Measurements from ENCODE around the gene FNBP1.
A peak's percentile ranks its signal among the peaks of the same experiment; 100 is the strongest.
"Not testable (repeated sequence)": the region's sequence is repeated elsewhere in the genome, so short reads cannot be mapped to it uniquely, and the experiment has no call there.

The FNBP1 gene

DNA sequence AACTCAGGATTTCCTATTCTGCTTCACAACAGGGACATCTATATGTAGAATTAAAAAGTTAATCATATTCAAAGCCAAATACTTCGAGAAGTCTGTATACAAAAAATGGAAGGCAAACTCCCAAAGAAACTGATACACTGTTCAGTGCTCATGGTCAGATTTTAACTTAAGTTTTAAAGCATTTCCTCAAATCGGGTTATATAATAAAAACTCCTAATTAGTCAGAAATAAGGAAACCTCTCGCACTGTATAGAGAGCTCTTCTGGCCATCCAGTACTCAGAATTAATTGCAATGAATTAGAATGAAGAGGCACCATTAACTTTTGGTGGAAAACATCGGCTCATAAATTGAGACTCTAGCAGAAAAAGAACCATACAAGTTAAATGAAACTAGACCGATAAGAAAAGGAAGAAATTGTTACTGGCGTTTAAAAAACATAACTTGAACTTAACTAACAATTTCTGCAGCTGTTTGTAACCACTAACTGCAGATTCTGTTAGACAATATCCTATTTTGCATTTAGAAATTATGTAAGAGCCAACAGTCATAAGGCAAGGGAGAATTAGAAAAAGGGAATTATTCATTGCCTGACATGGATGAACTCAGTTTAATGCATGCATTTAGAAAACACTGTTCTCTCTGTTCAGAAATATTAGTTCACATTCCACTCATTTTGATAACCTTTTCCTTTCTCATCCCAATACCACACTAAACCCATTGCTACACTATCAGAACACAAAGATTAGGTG, 96.6 kb downstream of the FNBP1 start:
- DNase-seq = no peak

- peak; percentile 63 for DNase-seq
Measured at GRCh38 chr9:129945314-129945713, 97.7 kb downstream of the FNBP1 start.

DNA sequence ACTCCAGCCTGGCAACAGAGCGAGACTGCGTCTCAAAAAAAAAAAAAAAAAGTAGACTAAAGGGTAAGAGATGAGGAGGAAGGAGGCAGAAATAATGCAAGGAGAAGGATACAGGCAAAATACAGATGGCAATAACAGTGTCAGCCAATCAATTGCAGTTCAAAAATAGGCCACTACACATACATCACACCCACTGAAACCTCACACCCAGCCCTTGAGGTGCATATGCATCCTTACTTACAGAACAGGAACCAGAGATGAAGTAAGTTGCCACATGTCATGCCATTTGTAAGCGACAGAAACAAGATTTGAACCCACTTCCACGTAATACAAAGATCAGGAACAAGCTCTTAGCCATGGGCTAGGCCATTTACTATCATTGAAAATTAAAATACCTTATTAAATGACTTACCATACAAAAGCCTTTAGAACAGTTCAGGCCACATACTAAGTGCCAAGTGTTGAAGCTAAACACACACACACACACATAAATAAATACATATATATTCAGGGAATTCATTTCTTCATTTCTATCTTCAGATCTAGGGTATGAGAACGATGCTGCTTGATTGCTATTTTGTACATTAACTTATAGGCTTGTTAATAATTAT, 98.4 kb downstream of the FNBP1 start:
- DNase-seq = peak; percentile 84

GRCh38 chr9:129939431-129939830, 103.6 kb downstream of the FNBP1 start:
- DNase-seq = no peak

- DNase-seq = no peak
Measured at GRCh38 chr9:129938291-129938979, 104.6 kb downstream of the FNBP1 start.

- not testable (repeated sequence) for DNase-seq
Measured at GRCh38 chr9:129937879-129938278, 105.1 kb downstream of the FNBP1 start.

DNA sequence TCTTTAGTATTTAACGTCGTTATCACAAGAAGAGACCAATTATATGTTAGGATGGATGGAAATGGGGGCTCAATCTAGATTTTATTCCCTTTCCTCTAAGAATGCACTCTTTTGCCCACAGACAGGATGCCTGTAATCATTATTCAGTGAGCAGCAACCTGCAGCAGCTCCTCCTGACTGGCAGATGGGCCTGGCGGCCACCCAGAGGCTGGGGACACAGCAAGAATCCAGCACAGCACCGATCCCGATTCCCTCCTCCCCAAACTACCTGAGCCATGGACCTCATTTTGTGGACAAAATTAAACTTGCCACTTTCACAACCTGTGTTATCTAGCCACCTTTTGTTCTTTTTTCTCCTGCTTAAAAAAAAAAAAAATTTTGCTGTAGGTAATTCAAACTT, 106.8 kb downstream of the FNBP1 start:
- no peak for DNase-seq

GRCh38 chr9:129934780-129935179, 108.2 kb downstream of the FNBP1 start:
- no peak for DNase-seq

DNA sequence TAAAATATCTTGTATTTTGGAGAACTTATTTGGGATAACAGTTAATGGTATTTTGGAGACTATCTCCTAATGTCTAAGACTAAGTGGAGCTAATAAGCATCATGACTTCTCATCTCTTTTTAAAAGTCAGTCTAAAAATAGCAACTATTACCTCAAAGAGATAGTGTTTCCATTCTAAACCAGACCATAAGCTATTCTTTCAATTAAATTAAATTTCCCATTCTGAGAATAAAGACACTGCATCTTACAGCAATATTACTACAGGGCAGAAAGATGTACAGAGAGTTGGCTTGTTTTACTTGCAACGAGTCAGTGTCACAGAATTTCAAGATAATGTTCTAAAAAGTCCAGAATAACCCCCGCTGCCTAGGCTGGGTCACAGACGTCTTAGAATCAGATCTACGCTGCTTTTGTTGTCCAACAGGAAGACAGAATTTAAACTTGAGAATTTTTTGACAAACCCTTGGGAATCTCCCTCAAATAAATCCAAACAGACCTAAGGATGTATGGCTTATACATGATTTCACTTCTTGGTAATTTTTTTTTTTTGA, 108.9 kb downstream of the FNBP1 start:
- no peak for DNase-seq

- no peak for DNase-seq
Measured at GRCh38 chr9:129933185-129934040, 109.6 kb downstream of the FNBP1 start.

GRCh38 chr9:129932303-129933151, 110.5 kb downstream of the FNBP1 start:
- DNase-seq = peak; percentile 39

GRCh38 chr9:129930743-129931142, 112.2 kb downstream of the FNBP1 start:
- peak; percentile 67 for DNase-seq

DNA sequence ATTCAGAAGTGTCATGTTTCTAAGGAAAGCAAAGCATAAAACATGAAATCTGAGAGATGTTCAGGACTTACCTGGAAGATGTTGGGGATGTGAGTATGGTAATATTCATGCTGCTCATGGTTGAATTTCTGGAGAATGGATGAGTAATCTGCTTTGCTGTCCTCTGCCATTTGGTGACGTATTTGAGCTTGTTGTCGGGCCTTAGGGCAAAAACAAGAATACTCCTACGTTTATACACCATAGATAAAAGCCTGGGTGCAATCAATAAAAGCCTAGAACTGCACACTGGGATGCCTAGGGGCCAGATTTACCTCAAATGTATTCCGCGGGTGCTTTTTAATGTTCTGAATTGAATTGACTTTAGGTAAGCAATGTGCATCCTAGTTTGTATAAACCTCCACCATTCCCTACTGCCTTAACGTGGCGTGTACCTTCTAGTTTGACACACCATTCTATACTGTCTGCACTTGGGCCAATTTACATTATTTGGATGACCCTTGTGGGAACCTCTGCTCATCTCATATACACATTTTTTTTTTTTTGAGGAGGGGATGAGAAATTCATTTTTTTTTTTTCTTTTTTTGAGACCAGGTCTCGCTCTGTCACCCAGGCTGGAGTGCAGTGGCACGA, 113.4 kb downstream of the FNBP1 start:
- no peak for DNase-seq

DNA sequence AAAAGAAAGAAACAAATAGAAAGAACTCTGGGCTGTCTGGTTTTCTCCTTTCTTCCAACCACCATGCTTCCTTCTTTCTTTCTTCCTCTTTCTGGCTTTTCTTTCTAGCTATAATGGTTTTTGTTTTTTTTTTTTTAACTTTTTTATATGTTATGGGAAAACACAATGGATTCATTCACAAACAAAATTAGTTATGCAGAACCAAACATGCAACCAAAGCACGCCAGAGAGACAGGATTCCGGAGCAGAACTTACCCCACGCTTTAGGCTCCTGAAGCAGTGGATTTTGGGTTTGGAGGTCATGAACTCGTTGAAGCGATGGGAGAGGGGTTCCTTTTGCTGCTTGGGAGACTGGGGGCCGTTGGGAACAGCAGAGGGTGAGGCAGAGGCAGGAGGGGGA, 119.4 kb downstream of the FNBP1 start:
- DNase-seq = no peak

DNA sequence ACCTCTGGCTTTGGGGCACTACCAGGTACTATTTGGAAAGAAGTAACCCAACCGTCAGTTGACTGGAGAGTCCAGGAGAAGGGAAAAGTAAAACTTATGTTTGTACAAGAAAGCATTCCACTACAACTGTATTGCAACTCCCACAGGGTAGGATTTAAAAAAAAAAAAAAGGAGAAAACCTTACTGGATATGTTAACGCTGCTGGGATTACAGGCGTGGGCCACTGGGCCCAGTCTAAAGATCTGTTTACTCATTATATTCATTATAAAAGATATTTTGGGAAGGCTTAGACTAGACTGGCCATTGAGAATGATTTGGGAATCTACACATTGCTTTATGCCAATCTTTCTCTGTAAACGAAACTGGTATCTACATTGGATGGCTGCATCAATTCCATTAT, 121.1 kb downstream of the FNBP1 start:
- no peak for DNase-seq

DNA sequence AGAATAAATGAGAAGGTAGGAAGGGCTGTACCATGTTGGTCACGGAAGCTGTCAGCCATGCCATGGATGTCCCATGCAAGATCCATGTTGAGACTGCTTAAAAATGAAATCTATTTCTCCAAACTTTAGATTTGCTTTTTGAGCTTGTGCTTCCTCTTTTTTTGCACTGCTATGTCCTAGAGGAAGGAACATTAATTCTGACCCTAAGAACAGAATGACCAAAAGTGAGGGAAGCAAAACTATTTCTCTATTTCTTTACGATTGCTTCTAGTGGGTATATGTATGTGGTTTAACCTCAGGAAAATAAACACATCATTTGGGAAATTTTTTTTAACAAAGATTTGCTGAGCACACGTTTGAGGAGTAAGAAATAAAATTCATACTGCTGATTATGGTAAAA, 123.1 kb downstream of the FNBP1 start:
- no peak for DNase-seq

- DNase-seq = no peak
Measured at GRCh38 chr9:129919277-129919676, 123.7 kb downstream of the FNBP1 start.

DNA sequence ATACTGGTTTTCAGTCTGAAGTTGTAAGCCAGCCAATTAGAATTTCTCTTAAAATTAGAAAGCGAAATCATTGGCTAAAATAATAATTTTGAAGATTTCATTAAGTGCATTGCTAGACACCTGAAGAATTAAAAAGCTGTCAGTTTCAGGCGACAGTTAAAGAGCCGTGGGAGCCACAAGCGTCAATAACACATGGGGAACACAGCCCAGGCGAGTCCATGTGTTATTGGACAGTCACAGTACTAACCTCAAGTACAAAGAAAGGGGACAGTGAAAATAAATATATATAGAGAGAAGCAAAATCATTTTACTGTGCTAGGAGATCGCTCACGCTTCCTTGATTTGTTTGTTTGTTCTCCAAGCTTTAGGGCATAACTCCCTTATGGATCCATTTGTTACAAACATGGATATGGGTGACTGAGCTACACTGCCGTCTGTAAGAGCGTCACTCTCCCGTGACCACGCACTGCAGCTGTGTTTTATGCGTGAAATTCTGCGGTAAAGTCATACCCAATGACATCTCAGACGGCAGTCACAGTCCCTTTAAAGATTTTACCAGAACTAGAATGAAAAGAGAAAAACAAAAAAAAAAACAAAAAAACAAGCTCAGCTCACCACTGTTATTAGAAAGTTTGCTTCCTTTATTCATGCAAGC, 124.6 kb downstream of the FNBP1 start:
- no peak for DNase-seq

DNA sequence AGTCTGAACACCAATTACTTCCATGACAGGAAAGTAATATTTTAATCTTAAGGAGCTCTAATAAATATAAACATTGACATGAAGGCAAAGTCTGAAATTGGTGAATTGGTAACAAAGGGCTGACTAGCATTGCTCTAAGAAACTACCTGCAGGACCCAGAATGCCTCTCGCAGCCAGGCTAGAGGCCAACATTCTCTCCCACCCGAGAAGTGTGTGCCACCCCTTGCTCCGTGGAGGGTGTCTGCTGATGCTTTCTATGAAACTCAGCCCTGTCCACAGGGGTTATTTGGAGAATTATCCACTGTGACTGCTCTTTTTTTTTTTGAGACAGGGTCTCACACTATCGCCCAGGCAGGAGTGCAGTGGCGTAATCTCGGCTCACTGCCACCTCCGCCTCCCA, 126.3 kb downstream of the FNBP1 start:
- no peak for DNase-seq

- DNase-seq = no peak
Measured at GRCh38 chr9:129914051-129914450, 128.9 kb downstream of the FNBP1 start.

All from CD4-positive, alpha-beta T cell treated with Interleukin-17A for 1 hour (primary cell).